DOHH2 (cell line): ENCODE data around the gene ARHGEF7.

ENCODE experiments used
- H3F3A ChIP-seq: fragments of 200-600 bp; sonication (generic), shearing (Covaris generic); 2 replicates; pipeline ENCODE4 v1.6.0; 2016; ENCODE audit warnings: antibody characterized with exemption, mild to moderate bottlenecking; ENCODE audit not compliant: control insufficient read depth, insufficient read depth
- H3K27ac ChIP-seq: fragments of 200-600 bp; sonication (generic); 2 replicates; pipeline ENCODE4 v1.5.1; 2014; ENCODE audit warnings: low read depth, mild to moderate bottlenecking, low read length, moderate library complexity
- H3K27me3 ChIP-seq: fragments of 200-600 bp; sonication (generic); 2 replicates; pipeline ENCODE4 v1.6.1; 2014; ENCODE audit warnings: mild to moderate bottlenecking, low read length, mixed read lengths; ENCODE audit not compliant: control insufficient read depth
- H3K36me3 ChIP-seq: fragments of 200-600 bp; sonication (generic); 2 replicates; pipeline ENCODE4 v1.6.1; 2014; ENCODE audit warnings: mild to moderate bottlenecking, low read length, moderate library complexity, mixed read lengths; ENCODE audit not compliant: control insufficient read depth
- H3K4me1 ChIP-seq: fragments of 200-600 bp; sonication (generic); 2 replicates; pipeline ENCODE4 v1.6.1; 2014; ENCODE audit warnings: mild to moderate bottlenecking, low read length, mixed read lengths; ENCODE audit not compliant: control insufficient read depth
- H3K4me2 ChIP-seq: fragments of 200-600 bp; sonication (generic); 2 replicates; pipeline ENCODE4 v1.6.0; 2014; ENCODE audit warnings: mild to moderate bottlenecking, low read length, moderate library complexity
- H3K4me3 ChIP-seq: fragments of 200-600 bp; sonication (generic); 2 replicates; pipeline ENCODE4 v1.5.1; 2014; ENCODE audit warnings: mild to moderate bottlenecking, low read length, mixed read lengths
- H3K79me2 ChIP-seq: fragments of 200-600 bp; sonication (generic); 2 replicates; pipeline ENCODE4 v1.6.1; 2014; ENCODE audit warnings: mild to moderate bottlenecking, low read length, mixed read lengths; ENCODE audit not compliant: control insufficient read depth
- H3K9me2 ChIP-seq: fragments of 200-600 bp; sonication (generic); replicated peaks from 2 replicates; pipeline ENCODE4 v1.6.1; 2014; ENCODE audit warnings: mild to moderate bottlenecking, low read length, mixed read lengths; ENCODE audit not compliant: control insufficient read depth
- H3K9me3 ChIP-seq: fragments of 200-600 bp; sonication (generic); 2 replicates; pipeline ENCODE4 v1.6.1; 2014; ENCODE audit warnings: antibody characterized with exemption, low read length, mixed read lengths; ENCODE audit not compliant: control insufficient read depth, insufficient read depth
- H4K20me1 ChIP-seq: fragments of 200-600 bp; sonication (generic); 2 replicates; pipeline ENCODE4 v1.6.0; 2014; ENCODE audit warnings: low read depth, mild to moderate bottlenecking, antibody characterized with exemption, low read length, moderate library complexity; ENCODE audit not compliant: control insufficient read depth, insufficient read depth
- EZH2phosphoT487 ChIP-seq: fragments of 200-600 bp; sonication (generic); IDR thresholded peaks from 2 replicates; pipeline ENCODE4 v1.6.1; 2017; ENCODE audit warnings: borderline replicate concordance, mild to moderate bottlenecking, antibody characterized with exemption, low read length, moderate library complexity, mixed read lengths
- TF ChIP-seq, protein P1 (sequence below): fragments of 200-600 bp; sonication (generic); IDR thresholded peaks from one replicate; pipeline ENCODE4 v1.5.1; 2014; ENCODE audit warnings: antibody characterized with exemption, mild to moderate bottlenecking, low read depth, low read length; ENCODE audit not compliant: poor library complexity, severe bottlenecking

ARHGEF7 gene

DNA sequence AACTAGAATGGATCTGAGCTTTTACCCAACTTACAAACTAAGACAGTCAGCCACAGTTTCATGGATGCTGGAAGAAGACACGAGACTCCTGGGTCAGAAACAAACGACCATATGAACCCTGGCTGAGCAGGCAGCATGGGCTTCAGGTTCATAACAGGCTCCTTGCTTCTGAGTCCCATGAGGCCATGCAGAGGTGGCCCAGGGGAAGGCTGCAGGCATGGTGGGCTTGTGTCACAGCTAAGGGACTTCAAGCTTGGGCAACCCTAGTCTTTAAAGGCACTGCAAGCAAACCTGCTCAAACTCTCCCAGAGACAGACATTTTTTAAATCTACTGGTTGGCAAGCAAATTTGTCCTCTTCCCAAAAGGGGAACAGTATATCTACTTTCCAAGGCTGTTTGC is 5.1 kb upstream of the ARHGEF7 start:
- no peaks in the 10 kb centered on the region for H3K79me2 ChIP-seq
- H3K27ac ChIP-seq = no peak overlapping the region
- TF ChIP-seq, protein P1, sequence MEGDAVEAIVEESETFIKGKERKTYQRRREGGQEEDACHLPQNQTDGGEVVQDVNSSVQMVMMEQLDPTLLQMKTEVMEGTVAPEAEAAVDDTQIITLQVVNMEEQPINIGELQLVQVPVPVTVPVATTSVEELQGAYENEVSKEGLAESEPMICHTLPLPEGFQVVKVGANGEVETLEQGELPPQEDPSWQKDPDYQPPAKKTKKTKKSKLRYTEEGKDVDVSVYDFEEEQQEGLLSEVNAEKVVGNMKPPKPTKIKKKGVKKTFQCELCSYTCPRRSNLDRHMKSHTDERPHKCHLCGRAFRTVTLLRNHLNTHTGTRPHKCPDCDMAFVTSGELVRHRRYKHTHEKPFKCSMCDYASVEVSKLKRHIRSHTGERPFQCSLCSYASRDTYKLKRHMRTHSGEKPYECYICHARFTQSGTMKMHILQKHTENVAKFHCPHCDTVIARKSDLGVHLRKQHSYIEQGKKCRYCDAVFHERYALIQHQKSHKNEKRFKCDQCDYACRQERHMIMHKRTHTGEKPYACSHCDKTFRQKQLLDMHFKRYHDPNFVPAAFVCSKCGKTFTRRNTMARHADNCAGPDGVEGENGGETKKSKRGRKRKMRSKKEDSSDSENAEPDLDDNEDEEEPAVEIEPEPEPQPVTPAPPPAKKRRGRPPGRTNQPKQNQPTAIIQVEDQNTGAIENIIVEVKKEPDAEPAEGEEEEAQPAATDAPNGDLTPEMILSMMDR = no peak
- no peak for TF ChIP-seq EZH2phosphoT487
- H3K9me3 ChIP-seq = 0 out of 2 replicates have a peak, but pooled peaks cover 3% of the 10 kb centered on the region
- H3K27me3 ChIP-seq = peaks cover 47% of the 10 kb centered on the region
- no peaks in the 10 kb centered on the region for H3F3A ChIP-seq
- no peak overlapping the region for H3K4me3 ChIP-seq
- no peak overlapping the region for H3K4me2 ChIP-seq
- H3K36me3 ChIP-seq = no peaks in the 10 kb centered on the region
- H3K4me1 ChIP-seq = peaks cover 4% of the 10 kb centered on the region; the same call in 1 of the 2 replicates
- no peaks in the 10 kb centered on the region for H4K20me1 ChIP-seq
- H3K9me2 ChIP-seq = no peaks in the 10 kb centered on the region

DNA sequence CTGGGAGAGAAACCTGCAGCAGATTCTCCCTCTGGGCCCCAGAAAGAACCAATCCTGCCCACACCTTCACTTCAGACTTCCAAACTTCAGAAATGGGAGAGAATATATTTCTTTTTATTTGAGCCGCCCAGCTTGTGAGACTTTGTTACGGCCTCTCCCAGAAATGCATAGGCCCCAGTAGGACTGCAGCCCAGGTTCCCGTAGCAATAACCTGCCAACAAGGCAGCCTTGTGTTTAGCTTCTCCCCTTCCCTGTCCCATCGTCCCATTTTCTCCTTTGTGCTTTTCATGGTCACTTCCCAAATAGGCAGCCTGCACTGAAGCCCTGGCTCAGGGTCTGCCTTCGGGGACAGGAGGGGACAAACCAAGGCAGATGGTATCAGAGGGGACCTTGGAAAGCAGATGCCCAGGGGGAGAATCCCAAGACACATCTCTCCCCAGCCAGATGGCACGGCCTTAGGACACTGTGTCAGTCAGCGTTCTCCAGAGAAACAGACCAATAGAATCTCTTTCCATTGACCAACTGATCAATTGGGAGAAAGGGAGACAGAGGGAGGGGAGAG is 3.7 kb upstream of the ARHGEF7 start:
- Histone ChIP-seq H3K9me3 (0 out of 2 replicates have a peak, but pooled peaks cover 3% of the 10 kb centered on the region), H3K27me3 (peaks cover 53% of the 10 kb centered on the region), H3F3A (no peaks in the 10 kb centered on the region), H3K9me2 (no peaks in the 10 kb centered on the region), H3K27ac (no peak overlapping the region), H4K20me1 (no peaks in the 10 kb centered on the region), H3K4me3 (no peak overlapping the region), H3K4me1 (peaks cover 7% of the 10 kb centered on the region; the same call in 1 of the 2 replicates), H3K36me3 (no peaks in the 10 kb centered on the region), H3K4me2 (no peak overlapping the region), H3K79me2 (no peaks in the 10 kb centered on the region)
- TF ChIP-seq, protein P1 = no peak
- TF ChIP-seq EZH2phosphoT487 = no peak

DNA sequence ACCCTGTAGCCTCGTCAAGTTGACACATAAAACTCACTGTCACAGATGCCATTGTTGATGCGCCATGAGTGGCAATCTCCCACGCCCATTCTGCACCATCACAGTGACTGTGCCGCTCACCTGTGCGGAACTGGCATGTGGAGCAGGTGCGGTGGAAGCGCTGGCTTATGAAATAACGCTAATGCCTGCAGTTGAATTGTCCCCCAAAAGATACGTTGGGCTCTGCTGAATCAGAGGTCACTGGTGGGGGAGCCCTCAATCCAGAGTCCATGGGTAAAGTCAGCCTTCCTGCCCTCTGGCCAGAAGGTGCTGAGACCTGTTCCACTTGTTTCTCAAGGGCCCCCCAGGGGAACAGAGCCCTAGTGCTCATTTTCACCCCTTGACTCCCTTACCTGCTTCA is 2.9 kb upstream of the ARHGEF7 start:
- H3F3A ChIP-seq = no peaks in the 10 kb centered on the region
- no peak for TF ChIP-seq EZH2phosphoT487
- TF ChIP-seq, protein P1 = no peak
- H3K9me3 ChIP-seq = 0 out of 2 replicates have a peak, but pooled peaks cover 3% of the 10 kb centered on the region
- H3K4me1 ChIP-seq = peaks cover 7% of the 10 kb centered on the region; the same call in 1 of the 2 replicates
- H3K36me3 ChIP-seq = no peaks in the 10 kb centered on the region
- no peaks in the 10 kb centered on the region for H4K20me1 ChIP-seq
- H3K4me2 ChIP-seq = no peak overlapping the region
- no peak overlapping the region for H3K4me3 ChIP-seq
- no peaks in the 10 kb centered on the region for H3K79me2 ChIP-seq
- peaks cover 59% of the 10 kb centered on the region for H3K27me3 ChIP-seq
- no peak overlapping the region for H3K27ac ChIP-seq
- H3K9me2 ChIP-seq = no peaks in the 10 kb centered on the region
